PC-9 (cell line): Measurements from ENCODE around the gene FAM163A. TPM values are rescaled to one million over a fixed set of nuclear protein-coding genes. Genes with fewer than 3 reads are reported as not detected.

Experiments used
- BruUV-seq: library from RNA; stranded (reverse); fragments of 400-500 nt; replicated peaks from 2 replicates; lab custom pipeline; 2021; lab: Mats Ljungman, UMichigan
- CTCF ChIA-PET: fragments of 300-600 bp; sonication (Branson Sonifier 250); formaldehyde crosslinking; loops from one replicate; lab custom pipeline; 2022; ENCODE audit warnings: antibody characterized with exemption; lab: Charles Lee
- POLR2A ChIA-PET: fragments of 300-600 bp; sonication (Branson Sonifier 250); formaldehyde crosslinking; loops from one replicate; lab custom pipeline; 2022; ENCODE audit warnings: antibody characterized with exemption; ENCODE audit not compliant: unreplicated experiment; lab: Charles Lee
- DNase-seq, 2 experiments: peaks; one replicate each; pipeline versions ENCODE4 v3.0.0 to v3.0.0-alpha.2; 2015 to 2022; ENCODE audit warnings: mixed read lengths in 1 of 2
- H2AFZ ChIP-seq: fragments of 200-600 bp; sonication (generic); 2 replicates; pipeline ENCODE4 v1.8.1; 2017; ENCODE audit warnings: antibody characterized with exemption
- H3F3A ChIP-seq: fragments of 200-600 bp; sonication (generic); 2 replicates; pipeline ENCODE4 v1.8.1; 2017; ENCODE audit warnings: antibody characterized with exemption, mild to moderate bottlenecking, low read depth; ENCODE audit not compliant: insufficient read depth
- H3K27ac ChIP-seq: fragments of 200-600 bp; sonication (generic); 2 replicates; pipeline ENCODE4 v1.6.1; 2016; ENCODE audit warnings: mixed run types
- H3K27me3 ChIP-seq: fragments of 200-600 bp; sonication (generic); 2 replicates; pipeline ENCODE4 v1.6.1; 2016; ENCODE audit warnings: low read depth, mixed run types; ENCODE audit not compliant: insufficient read depth
- H3K36me3 ChIP-seq: fragments of 200-600 bp; sonication (generic); 2 replicates; pipeline ENCODE4 v1.6.1; 2016; ENCODE audit warnings: low read depth, mixed run types
- H3K4me1 ChIP-seq: fragments of 200-600 bp; sonication (generic); replicated peaks from 2 replicates; pipeline ENCODE4 v1.6.1; 2016; ENCODE audit warnings: mixed run types; ENCODE audit not compliant: insufficient read depth
- H3K4me2 ChIP-seq: fragments of 200-600 bp; sonication (generic); 2 replicates; pipeline ENCODE4 v1.6.1; 2017; ENCODE audit warnings: mixed run types
- H3K4me3 ChIP-seq: fragments of 200-600 bp; sonication (generic); 2 replicates; pipeline ENCODE4 v1.6.1; 2016; ENCODE audit warnings: mixed run types
- H3K79me2 ChIP-seq: fragments of 200-600 bp; sonication (generic); 2 replicates; pipeline ENCODE4 v1.6.1; 2017; ENCODE audit warnings: low read depth, mixed run types
- H3K9me2 ChIP-seq: fragments of 200-600 bp; sonication (generic); 2 replicates; pipeline ENCODE4 v1.8.1; 2017; ENCODE audit warnings: mild to moderate bottlenecking; ENCODE audit not compliant: insufficient read depth
- H3K9me3 ChIP-seq: fragments of 200-600 bp; sonication (generic); 2 replicates; pipeline ENCODE4 v1.8.1; 2016; ENCODE audit warnings: low read depth; ENCODE audit not compliant: insufficient read depth
- H4K20me1 ChIP-seq: fragments of 200-600 bp; sonication (generic); 2 replicates; pipeline ENCODE4 v1.8.1; 2017; ENCODE audit not compliant: insufficient read depth
- EZH2 ChIP-seq: fragments of 200-600 bp; sonication (generic); IDR thresholded peaks from 2 replicates; pipeline ENCODE4 v1.8.0; 2017; ENCODE audit warnings: antibody characterized with exemption, low read depth
- intact Hi-C: fragments of 100-400 bp; cut with micrococcal nuclease; formaldehyde crosslinking; loops from one replicate; pipeline ENCODE4 v1.10.0; 2022; ENCODE audit not compliant: unreplicated experiment
- total RNA-seq: library from RNA; stranded (reverse); gene quantifications from 2 replicates; pipeline ENCODE4 v1.2.3, GENCODE V29; 2021
- TF ChIP-seq, protein P1 (sequence below): fragments of 200-600 bp; sonication (generic); conservative IDR thresholded peaks from 2 replicates; pipeline ENCODE4 v1.6.1; 2017; ENCODE audit warnings: mixed run types, antibody characterized with exemption, mild to moderate bottlenecking, moderate library complexity

FAM163A gene
- total RNA-seq, 1 experiment from 2014 or later, result not detected

DNA sequence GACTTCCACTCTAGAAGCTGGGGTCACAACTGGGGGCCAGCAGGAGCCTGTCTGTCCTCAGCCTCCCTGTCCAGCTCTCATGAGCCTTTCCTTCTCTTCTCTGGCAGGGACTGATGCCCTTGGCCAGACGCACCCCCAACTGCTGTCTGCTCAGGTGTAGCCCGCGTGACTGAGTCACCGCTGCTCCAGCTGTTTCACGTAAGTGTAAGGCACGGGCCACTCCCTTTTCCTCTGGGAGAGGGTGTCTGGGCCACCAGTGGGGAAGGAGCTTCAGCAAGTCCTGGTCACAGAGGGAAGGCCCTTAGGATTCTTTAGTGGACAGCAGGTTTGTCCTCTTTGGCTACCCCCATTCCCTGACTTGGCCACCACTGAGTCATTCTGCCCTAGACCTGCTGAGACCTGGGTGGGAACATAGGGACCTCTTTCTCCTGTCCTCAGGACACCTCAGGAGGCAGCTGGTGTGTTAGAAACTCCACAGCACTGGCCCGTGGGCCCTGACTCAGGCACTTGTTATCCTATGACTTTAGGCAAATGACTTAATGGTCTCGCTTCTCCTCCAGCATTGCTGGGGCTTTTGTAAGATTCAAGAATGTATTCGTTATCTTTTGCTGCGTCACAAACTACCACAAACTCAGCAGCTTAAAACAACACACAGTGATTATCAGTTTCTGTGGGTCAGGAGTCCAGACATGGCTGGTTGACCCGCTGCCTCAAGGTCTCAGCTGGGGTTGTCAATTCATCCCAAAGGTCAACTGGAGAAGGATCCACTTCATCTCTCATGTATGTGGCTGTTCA is 64.8 kb downstream of the FAM163A start:
- TF ChIP-seq, protein P1, sequence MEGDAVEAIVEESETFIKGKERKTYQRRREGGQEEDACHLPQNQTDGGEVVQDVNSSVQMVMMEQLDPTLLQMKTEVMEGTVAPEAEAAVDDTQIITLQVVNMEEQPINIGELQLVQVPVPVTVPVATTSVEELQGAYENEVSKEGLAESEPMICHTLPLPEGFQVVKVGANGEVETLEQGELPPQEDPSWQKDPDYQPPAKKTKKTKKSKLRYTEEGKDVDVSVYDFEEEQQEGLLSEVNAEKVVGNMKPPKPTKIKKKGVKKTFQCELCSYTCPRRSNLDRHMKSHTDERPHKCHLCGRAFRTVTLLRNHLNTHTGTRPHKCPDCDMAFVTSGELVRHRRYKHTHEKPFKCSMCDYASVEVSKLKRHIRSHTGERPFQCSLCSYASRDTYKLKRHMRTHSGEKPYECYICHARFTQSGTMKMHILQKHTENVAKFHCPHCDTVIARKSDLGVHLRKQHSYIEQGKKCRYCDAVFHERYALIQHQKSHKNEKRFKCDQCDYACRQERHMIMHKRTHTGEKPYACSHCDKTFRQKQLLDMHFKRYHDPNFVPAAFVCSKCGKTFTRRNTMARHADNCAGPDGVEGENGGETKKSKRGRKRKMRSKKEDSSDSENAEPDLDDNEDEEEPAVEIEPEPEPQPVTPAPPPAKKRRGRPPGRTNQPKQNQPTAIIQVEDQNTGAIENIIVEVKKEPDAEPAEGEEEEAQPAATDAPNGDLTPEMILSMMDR, result no peak
- TF ChIP-seq EZH2, result no peak
- intact Hi-C loops, result no loop called here
- H3F3A ChIP-seq, result no peaks in the 10 kb centered on the region
- BruUV-seq, result no TSS peak
- H3K4me3 ChIP-seq, result no peak overlapping the region
- H3K9me2 ChIP-seq, result no peaks in the 10 kb centered on the region
- ChIA-PET CTCF (no interaction called here), POLR2A (interaction anchor here (0.5 kb wide), 1 partner anchor 1497 kb away, joined by 7 read pairs; no protein-coding TSS in a partner anchor)
- no peak for DNase-seq
- H3K4me2 ChIP-seq, result no peak overlapping the region
- no peaks in the 10 kb centered on the region; the same call in 1 of the 2 replicates for H4K20me1 ChIP-seq
- H3K4me1 ChIP-seq, result no peaks in the 10 kb centered on the region
- peaks cover 38% of the 10 kb centered on the region for H3K27me3 ChIP-seq
- H3K79me2 ChIP-seq, result no peaks in the 10 kb centered on the region
- no peak overlapping the region for H3K27ac ChIP-seq
- no peaks in the 10 kb centered on the region for H3K9me3 ChIP-seq
- H2AFZ ChIP-seq, result no peak overlapping the region
- no peaks in the 10 kb centered on the region for H3K36me3 ChIP-seq

DNA sequence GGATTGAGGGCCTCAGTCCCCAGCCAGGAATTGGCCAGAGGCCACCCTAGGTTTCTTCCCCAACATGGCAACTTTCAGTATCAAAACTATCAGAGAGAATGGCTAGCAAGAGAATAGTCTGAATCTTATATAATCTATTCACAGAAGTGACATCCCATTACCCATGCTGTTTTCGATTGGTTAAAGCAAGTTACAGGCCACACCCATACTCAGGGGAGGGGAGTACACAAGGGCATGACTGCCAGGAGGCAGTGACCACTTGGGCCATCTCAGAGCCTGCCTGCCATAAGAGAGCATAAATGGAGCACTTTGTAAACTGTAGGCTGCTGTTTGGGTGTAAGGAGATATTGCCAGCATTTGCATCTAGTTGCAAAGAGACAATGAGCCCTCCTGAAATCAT is 65.4 kb downstream of the FAM163A start:
- no TSS peak for BruUV-seq
- H3K79me2 ChIP-seq, result no peaks in the 10 kb centered on the region
- H3F3A ChIP-seq, result no peaks in the 10 kb centered on the region
- no peaks in the 10 kb centered on the region; the same call in 1 of the 2 replicates for H4K20me1 ChIP-seq
- no peaks in the 10 kb centered on the region for H3K9me2 ChIP-seq
- no peak overlapping the region for H3K4me2 ChIP-seq
- H3K36me3 ChIP-seq, result no peaks in the 10 kb centered on the region
- H3K4me3 ChIP-seq, result no peak overlapping the region
- H3K27me3 ChIP-seq, result peaks cover 44% of the 10 kb centered on the region
- intact Hi-C loops, result no loop called here
- ChIA-PET CTCF (no interaction called here), POLR2A (interaction anchor here (0.5 kb wide), 1 partner anchor 1497 kb away, joined by 7 read pairs; no protein-coding TSS in a partner anchor)
- no peaks in the 10 kb centered on the region for H3K9me3 ChIP-seq
- no peak overlapping the region for H3K27ac ChIP-seq
- H3K4me1 ChIP-seq, result no peaks in the 10 kb centered on the region
- no peak overlapping the region for H2AFZ ChIP-seq
- no peak for DNase-seq
- TF ChIP-seq, protein P1, result no peak
- no peak for TF ChIP-seq EZH2

GRCh38 chr1:179809506-179810366 is 66.6 kb downstream of the FAM163A start:
- Histone ChIP-seq H2AFZ (no peak overlapping the region), H3K79me2 (no peaks in the 10 kb centered on the region), H3F3A (no peaks in the 10 kb centered on the region), H3K9me2 (no peaks in the 10 kb centered on the region), H3K4me3 (no peak overlapping the region), H4K20me1 (no peaks in the 10 kb centered on the region; the same call in 1 of the 2 replicates), H3K36me3 (no peaks in the 10 kb centered on the region), H3K27me3 (peaks cover 46% of the 10 kb centered on the region), H3K4me2 (no peak overlapping the region), H3K27ac (no peak overlapping the region), H3K9me3 (no peaks in the 10 kb centered on the region), H3K4me1 (no peaks in the 10 kb centered on the region)
- POLR2A ChIA-PET, result interaction anchor here (0.5 to 0.6 kb wide), 3 partner anchors 19 to 1201 kb away, joined by 3 to 5 read pairs (median 4); no protein-coding TSS in a partner anchor
- CTCF ChIA-PET, result interaction anchor here (0.5 to 2.5 kb wide), 8 partner anchors 77 to 1621 kb away, joined by 3 to 23 read pairs (median 5); no protein-coding TSS in a partner anchor
- BruUV-seq, result no TSS peak
- TF ChIP-seq EZH2, result no peak
- TF ChIP-seq, protein P1, result peak; percentile 93
- intact Hi-C loops, result loop anchor here (1.0 to 10.0 kb wide), 3 partner anchors 103 to 1275 kb away; partner anchors contain the start of gene AXDND1
- peak; percentile 46 to 53 for DNase-seq
